WI38 (cell line): ENCODE data around the gene ODAD4.

Source experiments
- H3K4me3 ChIP-seq: 2 replicates; pipeline ENCODE4 v1.5.1; 2011; ENCODE audit warnings: low read depth, mild to moderate bottlenecking, control low read depth, low read length
- CTCF ChIP-seq: IDR thresholded peaks from 2 replicates; pipeline ENCODE4 v1.5.1; 2012; ENCODE audit warnings: low read depth, mild to moderate bottlenecking, control low read depth, low read length

The ODAD4 gene

GRCh38 chr17:41948762-41949460 lies 18.5 kb downstream of the ODAD4 start:
- no peak for TF ChIP-seq CTCF
- H3K4me3 ChIP-seq: no peak overlapping the region

- TF ChIP-seq CTCF: no peak
- no peak overlapping the region for H3K4me3 ChIP-seq
Observed at GRCh38 chr17:41956522-41956921, 26.1 kb downstream of the ODAD4 start.

- no peak for TF ChIP-seq CTCF
- no peak overlapping the region for H3K4me3 ChIP-seq
Observed at GRCh38 chr17:41957031-41957868, 26.8 kb downstream of the ODAD4 start.

- H3K4me3 ChIP-seq: no peak overlapping the region
- TF ChIP-seq CTCF: no peak
Observed at GRCh38 chr17:41957869-41958439, 27.5 kb downstream of the ODAD4 start.

- H3K4me3 ChIP-seq: no peak overlapping the region
- no peak for TF ChIP-seq CTCF
Observed at GRCh38 chr17:41959030-41959335, 28.6 kb downstream of the ODAD4 start.

GRCh38 chr17:41959336-41960095 lies 29.1 kb downstream of the ODAD4 start:
- peak; percentile 50 for TF ChIP-seq CTCF
- H3K4me3 ChIP-seq: no peak overlapping the region
